ENCODE data around the gene PTGES3L. TPM values are rescaled to one million over a fixed set of nuclear protein-coding genes. Genes with fewer than 3 reads are reported as not detected.

The PTGES3L gene
- polyA plus RNA-seq, 1 donor (not counting 4 experiments of a cell fraction or from before 2014, with no cell fraction given): 0.37 TPM

DNA sequence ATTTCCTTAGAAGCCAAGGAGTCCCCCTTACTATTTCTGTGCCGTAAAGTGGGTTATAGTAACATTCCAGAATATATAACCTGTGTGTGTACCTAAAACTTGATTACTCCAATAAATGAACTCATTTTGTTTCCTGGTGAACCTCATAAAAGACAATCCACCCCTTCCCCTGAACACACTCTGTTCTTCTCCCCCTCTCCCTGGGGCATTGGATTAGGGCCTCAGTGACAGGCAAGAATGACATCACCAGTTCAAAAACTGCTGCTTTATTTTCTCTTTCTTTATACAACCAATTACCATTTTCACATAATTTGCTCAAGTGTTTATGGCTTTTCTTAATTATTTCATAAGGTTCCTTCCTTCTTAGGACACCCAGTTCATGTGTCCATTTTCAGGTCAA lies 33.1 kb downstream of the PTGES3L start:
- dilution Hi-C loops (cut with MboI; ENCODE audit: extremely low pct_ligation_motif_present, low sequenced_read_pairs): loop anchor here (25.0 kb wide), 1 partner anchor 110 kb away; the partner anchor contains the start of genes AOC2 and PSME3
- no peak overlapping the region for H3K4me2 ChIP-seq (ENCODE audit: control insufficient read depth, extremely low read depth, insufficient read depth, low read depth, low read length)
- no peaks in the 10 kb centered on the region for H3K79me2 ChIP-seq (ENCODE audit: control insufficient read depth, insufficient read depth, low read length)
- no peak overlapping the region for H2AFZ ChIP-seq (ENCODE audit: control insufficient read depth, low read length)
- no peak overlapping the region for H3K9ac ChIP-seq (ENCODE audit: control insufficient read depth, extremely low read depth, insufficient read depth, low read length)
- H3K27ac ChIP-seq (ENCODE audit: control insufficient read depth, insufficient read depth, low read length): no peak overlapping the region
- H3K9me3 ChIP-seq (ENCODE audit: control insufficient read depth, low read depth, low read length): no peaks in the 10 kb centered on the region
- no peak for FAIRE-seq
- TF ChIP-seq, protein P1, sequence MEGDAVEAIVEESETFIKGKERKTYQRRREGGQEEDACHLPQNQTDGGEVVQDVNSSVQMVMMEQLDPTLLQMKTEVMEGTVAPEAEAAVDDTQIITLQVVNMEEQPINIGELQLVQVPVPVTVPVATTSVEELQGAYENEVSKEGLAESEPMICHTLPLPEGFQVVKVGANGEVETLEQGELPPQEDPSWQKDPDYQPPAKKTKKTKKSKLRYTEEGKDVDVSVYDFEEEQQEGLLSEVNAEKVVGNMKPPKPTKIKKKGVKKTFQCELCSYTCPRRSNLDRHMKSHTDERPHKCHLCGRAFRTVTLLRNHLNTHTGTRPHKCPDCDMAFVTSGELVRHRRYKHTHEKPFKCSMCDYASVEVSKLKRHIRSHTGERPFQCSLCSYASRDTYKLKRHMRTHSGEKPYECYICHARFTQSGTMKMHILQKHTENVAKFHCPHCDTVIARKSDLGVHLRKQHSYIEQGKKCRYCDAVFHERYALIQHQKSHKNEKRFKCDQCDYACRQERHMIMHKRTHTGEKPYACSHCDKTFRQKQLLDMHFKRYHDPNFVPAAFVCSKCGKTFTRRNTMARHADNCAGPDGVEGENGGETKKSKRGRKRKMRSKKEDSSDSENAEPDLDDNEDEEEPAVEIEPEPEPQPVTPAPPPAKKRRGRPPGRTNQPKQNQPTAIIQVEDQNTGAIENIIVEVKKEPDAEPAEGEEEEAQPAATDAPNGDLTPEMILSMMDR (optimal IDR thresholded peaks at IDR 0.05 in 1 of 3, IDR thresholded peaks at IDR 0.05 in 1 of 3, conservative IDR thresholded peaks at IDR 0.05 in 1 of 3; ENCODE audit: extremely low read depth in 1 of 3, insufficient read depth in 2 of 3, low read length in 3 of 3): no peak
- no peak for TF ChIP-seq EZH2 (IDR thresholded peaks at IDR 0.05; ENCODE audit: low read length)
- H3K36me3 ChIP-seq (ENCODE audit: control insufficient read depth in 2 of 2, extremely low read depth in 1 of 2, insufficient read depth in 2 of 2, low read length in 2 of 2): peaks cover 10 to 14% of the 10 kb centered on the region in 2 experiments
- no peak for DNase-seq (ENCODE audit: low read depth, low spot score)
- no peak overlapping the region for H3K4me3 ChIP-seq (ENCODE audit: control insufficient read depth in 2 of 3, extremely low read depth in 1 of 3, insufficient read depth in 2 of 3, low read depth in 1 of 3, low read length in 3 of 3)
- no peaks in the 10 kb centered on the region for H3K4me1 ChIP-seq (ENCODE audit: control insufficient read depth, extremely low read depth, insufficient read depth, low read length)
- H4K20me1 ChIP-seq (ENCODE audit: control insufficient read depth, extremely low read depth, insufficient read depth, low read length): no peaks in the 10 kb centered on the region
- H3K9me1 ChIP-seq (ENCODE audit: control insufficient read depth, extremely low read depth, insufficient read depth, low read length): no peaks in the 10 kb centered on the region
- no peaks in the 10 kb centered on the region for H3K27me3 ChIP-seq (ENCODE audit: control insufficient read depth, extremely low read depth, insufficient read depth, low read length)

DNA sequence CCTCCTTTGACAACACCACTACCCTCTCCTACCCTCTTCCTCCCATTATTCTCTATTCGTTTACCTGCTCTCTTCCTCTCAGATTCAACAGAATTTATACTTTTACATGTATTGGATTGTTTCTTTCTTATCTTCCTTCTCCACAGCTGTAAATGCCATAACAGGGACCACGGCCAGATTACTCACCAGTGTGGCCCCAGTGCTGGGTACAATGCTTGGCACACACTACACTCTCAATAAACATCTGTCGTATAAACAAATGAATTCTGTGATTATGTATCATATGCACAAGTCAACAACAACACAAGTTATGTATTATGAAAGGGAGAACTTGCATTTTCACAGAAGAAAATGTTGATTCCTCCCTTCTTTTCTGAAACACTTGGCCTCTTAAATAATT lies 35.7 kb downstream of the PTGES3L start:
- DNase-seq (ENCODE audit: low read depth, low spot score) (no peak), FAIRE-seq (no peak)
- no peak for TF ChIP-seq EZH2 (IDR thresholded peaks at IDR 0.05; ENCODE audit: low read length)
- TF ChIP-seq, protein P1 (optimal IDR thresholded peaks at IDR 0.05 in 1 of 3, IDR thresholded peaks at IDR 0.05 in 1 of 3, conservative IDR thresholded peaks at IDR 0.05 in 1 of 3; ENCODE audit: extremely low read depth in 1 of 3, insufficient read depth in 2 of 3, low read length in 3 of 3): no peak
- H3K9me3 ChIP-seq (ENCODE audit: control insufficient read depth, low read depth, low read length): no peaks in the 10 kb centered on the region
- no peak overlapping the region for H3K9ac ChIP-seq (ENCODE audit: control insufficient read depth, extremely low read depth, insufficient read depth, low read length)
- H3K27me3 ChIP-seq (ENCODE audit: control insufficient read depth, extremely low read depth, insufficient read depth, low read length): no peaks in the 10 kb centered on the region
- no peaks in the 10 kb centered on the region for H3K79me2 ChIP-seq (ENCODE audit: control insufficient read depth, insufficient read depth, low read length)
- H3K27ac ChIP-seq (ENCODE audit: control insufficient read depth, insufficient read depth, low read length): no peak overlapping the region
- no peak overlapping the region for H3K4me3 ChIP-seq (ENCODE audit: control insufficient read depth in 2 of 3, extremely low read depth in 1 of 3, insufficient read depth in 2 of 3, low read depth in 1 of 3, low read length in 3 of 3)
- H3K36me3 ChIP-seq (ENCODE audit: control insufficient read depth in 2 of 2, extremely low read depth in 1 of 2, insufficient read depth in 2 of 2, low read length in 2 of 2): peaks cover 0 to 4% of the 10 kb centered on the region in 2 experiments
- dilution Hi-C loops (cut with MboI; ENCODE audit: extremely low pct_ligation_motif_present, low sequenced_read_pairs): loop anchor here (25.0 kb wide), 1 partner anchor 107 kb away; the partner anchor contains the start of genes AOC2 and PSME3
- H3K4me1 ChIP-seq (ENCODE audit: control insufficient read depth, extremely low read depth, insufficient read depth, low read length): no peaks in the 10 kb centered on the region
- no peaks in the 10 kb centered on the region for H4K20me1 ChIP-seq (ENCODE audit: control insufficient read depth, extremely low read depth, insufficient read depth, low read length)
- H3K4me2 ChIP-seq (ENCODE audit: control insufficient read depth, extremely low read depth, insufficient read depth, low read depth, low read length): no peak overlapping the region
- H2AFZ ChIP-seq (ENCODE audit: control insufficient read depth, low read length): no peak overlapping the region
- no peaks in the 10 kb centered on the region for H3K9me1 ChIP-seq (ENCODE audit: control insufficient read depth, extremely low read depth, insufficient read depth, low read length)
